ENCODE measurements around the gene JMJD1C. TPM values are rescaled to one million over a fixed set of nuclear protein-coding genes. Genes with fewer than 3 reads are reported as not detected.
"Not testable (repeated sequence)": the region's sequence is repeated elsewhere in the genome, so short reads cannot be mapped to it uniquely, and the experiment has no call there.

Gene JMJD1C
- total RNA-seq, 1 experiment from 2014 or later = 31.5 TPM

DNA sequence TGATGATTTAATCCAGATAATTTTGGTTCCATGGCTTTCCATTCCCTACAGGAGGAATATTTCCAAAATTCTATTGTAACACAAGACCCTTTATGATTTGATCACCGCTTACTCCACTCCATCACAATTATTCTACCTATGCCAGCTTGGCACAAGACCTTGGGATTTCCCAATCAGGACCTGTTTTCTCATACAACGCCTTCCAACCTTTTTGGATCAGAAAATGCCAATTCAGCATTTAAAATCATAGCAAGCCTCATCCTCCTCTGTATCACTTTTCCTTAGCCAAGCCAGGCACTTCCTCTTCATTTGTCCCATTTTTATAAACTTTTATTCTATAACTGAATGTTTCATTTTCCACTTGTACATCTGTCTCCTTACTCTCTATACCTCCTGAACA is 100.9 kb downstream of the JMJD1C start:
- no peak for DNase-seq (ENCODE audit: low spot score)

DNA sequence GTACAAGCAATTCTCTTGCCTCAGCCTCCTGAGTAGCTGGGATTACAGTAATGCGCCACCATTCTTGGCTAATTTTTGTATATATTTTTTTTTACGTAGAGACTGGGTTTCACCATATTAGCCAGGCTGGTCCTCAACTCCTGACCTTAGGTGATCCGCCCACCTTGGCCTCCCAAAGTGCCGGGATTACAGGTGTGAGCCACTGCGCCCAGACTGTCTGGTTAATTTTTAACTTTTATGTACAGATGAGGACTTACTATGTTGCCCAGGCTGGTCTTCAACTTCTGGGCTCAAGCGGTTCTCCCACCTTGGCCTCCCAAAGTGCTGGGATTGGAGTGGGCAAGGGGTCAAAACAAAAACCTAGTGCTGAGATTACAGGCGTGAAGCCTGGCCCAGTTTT is 101.8 kb downstream of the JMJD1C start:
- no peak for DNase-seq (ENCODE audit: low spot score)

DNA sequence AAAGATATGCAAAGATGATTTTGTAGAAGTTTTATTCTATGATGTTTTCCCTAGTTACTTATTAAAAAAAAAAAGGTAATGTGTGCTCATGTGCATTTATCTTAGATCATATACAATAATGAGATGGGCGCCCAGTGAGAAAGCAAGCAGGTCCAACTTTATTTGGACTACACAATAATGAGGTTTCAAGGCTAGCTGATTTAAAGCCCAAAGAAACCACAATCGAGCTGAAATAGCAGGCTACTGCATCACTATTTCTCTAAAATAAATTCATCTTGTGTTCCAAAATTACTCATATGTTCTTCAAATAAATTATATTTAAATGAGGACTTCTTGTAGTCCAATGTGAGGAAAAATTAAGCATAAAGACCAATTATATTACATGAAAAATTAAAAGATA is 110.1 kb downstream of the JMJD1C start:
- DNase-seq (ENCODE audit: low spot score) = no peak

DNA sequence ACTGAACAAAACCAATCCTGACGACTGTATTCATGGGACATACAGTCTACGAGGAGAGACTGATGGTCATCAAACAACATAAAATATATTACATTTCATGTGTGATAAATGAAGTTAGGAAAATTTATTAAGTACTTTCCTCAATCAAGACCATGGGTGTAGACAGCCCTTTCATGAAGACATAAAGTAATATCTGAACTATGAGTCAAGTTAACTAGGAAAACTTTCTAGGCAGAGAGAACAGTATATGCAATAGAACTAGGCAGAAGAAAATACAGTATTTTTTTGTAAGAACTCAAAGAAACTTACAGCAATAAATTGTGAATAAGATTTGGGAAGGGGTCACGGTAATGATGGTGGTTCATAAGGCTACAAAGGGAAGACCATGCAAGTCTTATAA is 112.8 kb downstream of the JMJD1C start:
- DNase-seq (ENCODE audit: low spot score) = no peak

DNA sequence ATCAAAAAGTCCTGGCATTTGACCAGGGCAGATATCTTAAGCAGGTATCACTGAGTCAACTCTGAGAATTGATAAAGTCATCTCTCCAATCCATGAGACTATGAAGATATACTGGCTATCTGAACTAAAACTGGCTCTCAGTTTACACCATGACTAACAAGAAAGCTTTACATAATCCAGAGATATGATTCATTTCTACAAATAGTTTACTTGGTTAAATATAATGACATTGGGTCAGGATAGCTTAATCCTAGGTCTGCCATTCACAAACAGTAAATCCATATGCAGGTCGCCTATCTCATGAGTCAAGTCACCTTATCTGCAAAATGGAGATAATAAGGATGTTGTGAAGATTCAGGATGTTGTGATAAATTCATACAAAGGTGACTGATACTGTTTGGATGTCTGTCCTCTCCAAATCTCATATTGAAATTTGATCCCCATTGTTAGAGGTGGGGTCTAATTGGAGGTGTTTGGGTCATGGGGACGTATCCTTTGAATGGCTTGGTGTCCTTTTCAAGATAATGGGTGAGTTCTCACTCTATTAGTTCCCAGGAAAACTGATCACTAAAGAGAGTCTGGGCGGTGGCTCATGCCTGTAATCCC is 117.4 kb downstream of the JMJD1C start:
- DNase-seq (ENCODE audit: low spot score) = no peak

DNA sequence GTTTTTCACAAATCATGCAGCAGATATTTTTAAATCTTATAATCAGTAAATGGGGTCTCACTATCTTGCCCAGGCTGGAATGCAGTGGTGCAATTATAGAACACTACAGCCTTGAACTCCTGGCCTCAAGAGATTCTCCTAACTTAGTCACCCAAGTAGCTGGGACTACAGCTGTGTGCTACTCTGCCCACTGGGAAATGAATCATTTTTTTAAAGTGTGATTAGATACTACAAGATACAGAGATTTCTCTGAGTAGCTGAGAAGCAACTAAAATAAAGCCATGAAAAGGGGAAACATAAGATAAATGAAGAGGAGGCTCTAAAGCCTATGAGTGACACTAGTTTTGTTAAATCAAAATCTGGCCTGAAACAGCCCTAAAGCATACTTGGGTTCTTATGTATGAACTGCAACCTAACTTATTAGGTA is 119.7 kb downstream of the JMJD1C start:
- DNase-seq (ENCODE audit: low spot score) = no peak

DNA sequence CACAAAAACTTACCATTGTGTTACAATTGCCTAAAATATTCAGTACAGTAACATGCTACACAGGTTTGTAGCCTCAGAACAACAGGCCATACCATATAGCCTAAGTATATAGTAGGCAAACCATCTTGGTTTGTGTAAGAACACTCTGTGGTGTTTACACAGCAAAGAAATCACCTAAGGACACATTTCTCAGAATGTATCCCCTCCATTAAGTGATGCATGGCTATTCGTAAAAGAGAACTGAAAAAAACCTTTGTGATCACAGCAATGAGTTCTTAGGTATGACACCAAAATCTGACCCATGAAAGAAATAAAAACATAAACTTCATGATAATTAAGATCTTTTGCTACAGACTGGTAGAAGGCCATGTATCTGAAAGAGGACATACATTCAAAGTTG is 121.5 kb downstream of the JMJD1C start:
- DNase-seq (ENCODE audit: low spot score) = no peak

DNA sequence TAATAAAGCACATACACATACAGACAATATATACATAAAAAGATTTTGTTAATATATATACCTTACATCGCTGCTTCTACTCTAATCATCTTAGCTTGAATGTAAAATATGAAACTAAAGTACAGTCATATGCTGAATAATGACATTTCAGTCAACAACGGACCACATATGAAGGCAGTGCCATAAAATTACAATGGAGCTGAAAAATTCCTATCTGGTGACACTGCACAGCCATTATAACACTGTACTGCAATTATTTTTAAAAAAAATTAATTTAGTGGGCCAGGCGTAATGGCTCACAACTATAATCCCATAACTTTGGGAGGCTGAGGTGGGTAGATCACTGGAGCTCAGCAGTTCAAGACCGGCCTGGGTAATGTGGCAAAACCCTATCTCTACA is 122.3 kb downstream of the JMJD1C start:
- no peak for DNase-seq (ENCODE audit: low spot score)

DNA sequence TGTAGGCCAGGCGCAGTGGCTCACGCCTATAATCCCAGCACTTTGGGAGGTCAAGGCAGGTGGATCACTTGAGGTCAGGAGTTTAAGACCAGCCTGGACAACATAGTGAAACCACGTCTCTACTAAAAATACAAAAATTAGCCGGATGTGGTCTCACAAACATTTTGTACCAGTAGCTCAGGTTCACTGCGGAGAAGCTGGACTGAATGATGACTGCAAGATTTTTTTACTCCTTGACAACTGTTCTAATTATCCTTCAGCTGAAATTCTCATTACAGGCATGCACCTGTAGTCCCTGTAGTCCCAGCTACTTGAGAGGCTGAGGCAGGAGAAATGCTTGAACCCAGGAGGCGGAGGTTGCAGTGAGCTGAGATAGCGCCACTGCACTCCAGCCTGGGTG is 126.1 kb downstream of the JMJD1C start:
- not testable (repeated sequence) for DNase-seq (ENCODE audit: low spot score)

DNA sequence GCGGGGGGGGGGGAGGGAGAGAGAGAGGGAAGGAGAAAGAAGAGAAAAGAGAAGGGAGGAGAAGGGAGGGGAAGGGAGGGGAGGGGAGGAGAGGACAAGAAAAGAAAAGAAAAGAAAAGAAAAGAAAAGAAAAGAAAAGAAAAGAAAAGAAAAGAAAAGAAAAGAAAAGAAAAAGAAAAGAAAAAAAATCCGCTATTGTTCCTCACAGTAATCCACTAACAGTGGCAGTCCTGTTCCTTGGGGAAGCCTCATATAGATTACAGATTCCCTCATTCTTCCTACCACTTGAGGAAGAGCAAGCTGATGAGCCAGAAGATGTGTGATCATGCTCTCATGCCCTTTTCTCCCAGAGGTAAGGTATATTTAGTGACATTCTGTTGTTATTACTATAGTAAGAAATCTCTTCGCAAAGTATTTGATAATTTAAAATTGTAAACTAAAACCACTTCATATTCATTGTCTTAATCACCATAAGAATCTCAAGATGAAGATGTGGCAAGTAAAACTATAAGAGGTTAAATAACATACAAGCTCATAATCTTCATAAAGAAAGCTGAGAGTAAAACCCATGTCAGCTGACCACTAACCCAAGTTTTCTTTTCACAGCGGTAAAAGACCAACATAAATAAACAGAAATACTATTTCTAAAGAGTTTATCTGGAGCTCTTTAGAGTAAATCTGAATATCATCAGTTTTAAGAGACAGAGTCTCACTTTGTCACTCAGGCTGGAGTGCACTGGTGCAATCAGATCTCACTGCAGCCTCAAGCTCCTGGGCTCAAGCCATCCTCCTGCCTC is 128.1 kb downstream of the JMJD1C start:
- DNase-seq (ENCODE audit: low spot score) = no peak

DNA sequence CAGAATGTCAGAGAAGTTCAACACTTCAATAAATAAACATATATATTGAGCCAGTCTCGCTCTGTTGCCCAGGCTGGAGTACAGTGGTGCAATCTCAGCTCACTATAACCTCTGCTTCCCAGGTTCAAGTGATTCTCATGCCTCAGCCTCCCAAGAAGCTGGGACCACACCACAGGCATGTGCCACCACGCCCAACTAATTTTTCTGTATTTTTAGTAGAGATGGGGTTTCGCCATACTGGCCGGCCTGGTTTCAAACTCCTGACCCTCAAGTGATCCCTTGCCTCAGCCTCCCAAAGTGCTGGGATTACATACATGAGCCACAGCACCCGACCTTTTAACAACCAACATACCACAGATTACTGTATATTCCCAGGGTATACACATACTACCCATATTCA is 134.2 kb downstream of the JMJD1C start:
- no peak for DNase-seq (ENCODE audit: low spot score)

DNA sequence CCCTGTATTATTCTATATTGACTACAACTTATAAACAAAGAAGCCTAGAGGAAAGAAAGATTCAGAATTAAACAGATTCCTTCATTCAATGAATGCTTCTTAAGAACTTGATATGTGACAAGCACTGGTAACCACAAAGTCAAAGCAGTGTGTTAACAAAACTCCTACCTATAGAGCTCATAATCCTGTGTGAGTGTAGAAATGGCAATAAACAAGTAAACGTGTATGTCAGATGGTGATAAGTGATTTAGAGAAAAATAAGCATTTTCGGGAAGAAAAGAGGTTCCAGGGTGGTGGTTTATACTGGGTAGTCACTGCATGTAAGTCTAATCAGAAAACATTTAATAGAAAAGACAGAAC is 141.3 kb downstream of the JMJD1C start:
- no peak for DNase-seq (ENCODE audit: low spot score)

DNA sequence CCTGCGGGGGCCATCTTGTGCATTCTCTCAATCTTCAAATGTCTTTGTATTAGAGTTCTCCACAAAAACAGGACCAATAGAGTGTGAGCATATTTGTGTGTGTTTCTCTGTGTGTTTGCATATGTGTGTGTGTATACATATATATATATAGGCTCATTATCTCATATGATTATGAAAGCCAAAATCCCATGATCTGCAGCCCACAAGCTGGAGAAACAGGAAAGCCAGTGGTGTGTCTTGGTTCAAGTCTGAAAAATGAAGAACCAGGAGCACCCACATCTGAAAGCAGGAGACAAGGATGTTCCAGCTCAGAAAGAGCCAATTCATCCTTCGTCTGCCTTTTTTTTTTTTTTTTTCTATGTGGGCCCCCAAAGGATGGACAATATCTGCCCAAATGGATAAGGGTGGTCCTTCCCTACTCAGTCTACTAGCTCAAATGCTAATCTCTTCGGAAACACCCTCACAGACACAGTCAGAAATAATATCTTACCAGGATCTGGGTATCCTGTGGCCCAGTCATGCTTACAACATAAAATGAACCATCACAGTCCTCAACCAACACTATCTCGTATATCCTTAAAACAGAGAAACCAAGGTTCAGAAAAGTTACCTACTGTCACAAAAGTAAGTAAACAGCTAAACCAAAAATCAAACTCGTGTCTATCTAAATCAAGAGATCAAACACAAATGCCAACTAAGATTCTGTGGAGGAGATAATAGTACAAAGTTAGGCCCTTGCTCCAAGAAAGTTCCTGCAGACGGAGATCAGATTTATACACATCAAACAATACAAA is 141.9 kb downstream of the JMJD1C start:
- no peak for DNase-seq (ENCODE audit: low spot score)

DNA sequence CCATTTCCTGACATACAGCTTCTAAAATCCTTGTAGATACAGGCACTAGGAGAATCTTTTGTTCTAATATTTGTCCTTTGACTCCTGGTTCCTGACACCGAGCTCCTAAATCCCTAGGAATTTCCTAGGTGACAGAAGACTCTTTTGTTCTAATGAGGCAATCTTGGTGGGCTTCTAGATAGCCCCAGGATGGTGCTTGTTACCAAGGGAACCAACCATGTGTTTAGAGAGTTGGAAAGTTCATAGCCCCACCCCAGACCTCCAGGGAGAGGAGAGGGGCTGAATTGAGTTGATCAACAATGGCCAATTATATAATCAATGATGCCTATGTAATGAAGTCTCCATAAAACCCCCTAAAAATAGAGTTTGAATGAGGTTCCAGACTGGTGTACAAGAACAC is 145.1 kb downstream of the JMJD1C start:
- no peak for DNase-seq (ENCODE audit: low spot score)

DNA sequence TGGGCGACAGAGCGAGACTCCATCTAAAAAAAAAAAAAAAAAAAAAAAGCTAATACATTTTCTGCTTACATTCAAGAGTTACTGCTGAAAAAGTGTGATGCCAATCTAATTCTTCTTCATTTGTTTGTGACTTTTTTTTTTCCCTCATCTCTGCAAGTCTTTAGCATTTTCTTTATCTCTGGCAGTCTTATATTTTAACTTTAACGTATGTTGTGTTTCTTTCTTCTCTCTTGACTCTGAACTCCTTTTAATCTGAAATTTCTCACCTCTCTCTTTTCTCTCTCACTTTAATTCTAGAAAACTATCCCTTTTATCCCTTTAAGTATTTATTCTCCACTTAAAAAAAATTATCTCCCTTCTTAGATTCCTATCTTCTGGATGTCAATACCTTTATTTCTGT is 146.5 kb downstream of the JMJD1C start:
- no peak for DNase-seq (ENCODE audit: low spot score)

DNA sequence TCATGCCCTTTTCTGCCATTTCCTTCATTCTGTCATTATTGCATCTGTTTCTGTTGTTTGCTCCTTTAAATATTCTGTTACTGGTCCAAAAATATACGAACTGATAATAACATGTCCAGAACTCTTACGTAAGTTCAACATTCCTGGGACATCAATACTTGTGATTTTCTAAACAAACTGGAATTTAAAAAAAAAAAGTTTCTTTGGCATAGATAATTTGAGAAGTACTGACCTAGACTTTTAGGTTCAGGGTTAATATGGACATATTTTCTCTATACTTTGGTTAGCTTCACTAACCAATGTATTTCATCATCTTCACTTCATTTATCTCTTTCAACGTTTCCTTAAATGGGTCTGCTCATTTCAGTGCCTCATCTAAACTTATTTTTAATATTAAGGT is 147.3 kb downstream of the JMJD1C start:
- DNase-seq (ENCODE audit: low spot score) = no peak

DNA sequence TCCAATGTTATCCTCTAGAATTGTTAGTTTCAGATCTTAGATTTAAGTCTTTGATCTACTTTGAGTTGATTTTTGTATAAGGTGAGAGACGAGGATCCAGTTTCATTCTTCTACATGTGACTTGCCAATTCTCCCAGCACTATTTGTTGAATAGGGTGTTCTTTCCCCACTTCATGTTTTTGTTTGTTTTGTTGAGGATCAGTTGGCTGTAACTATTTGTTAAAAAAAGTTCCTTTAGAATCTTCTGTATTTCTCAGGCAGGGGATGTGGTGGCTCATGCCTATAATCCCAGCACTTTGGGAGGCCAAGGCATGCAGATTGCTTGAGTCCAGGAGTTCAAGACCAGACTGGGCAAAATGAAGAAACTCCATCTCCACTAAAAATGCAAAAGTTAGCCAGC is 151.8 kb downstream of the JMJD1C start:
- DNase-seq (ENCODE audit: low spot score) = no peak

DNA sequence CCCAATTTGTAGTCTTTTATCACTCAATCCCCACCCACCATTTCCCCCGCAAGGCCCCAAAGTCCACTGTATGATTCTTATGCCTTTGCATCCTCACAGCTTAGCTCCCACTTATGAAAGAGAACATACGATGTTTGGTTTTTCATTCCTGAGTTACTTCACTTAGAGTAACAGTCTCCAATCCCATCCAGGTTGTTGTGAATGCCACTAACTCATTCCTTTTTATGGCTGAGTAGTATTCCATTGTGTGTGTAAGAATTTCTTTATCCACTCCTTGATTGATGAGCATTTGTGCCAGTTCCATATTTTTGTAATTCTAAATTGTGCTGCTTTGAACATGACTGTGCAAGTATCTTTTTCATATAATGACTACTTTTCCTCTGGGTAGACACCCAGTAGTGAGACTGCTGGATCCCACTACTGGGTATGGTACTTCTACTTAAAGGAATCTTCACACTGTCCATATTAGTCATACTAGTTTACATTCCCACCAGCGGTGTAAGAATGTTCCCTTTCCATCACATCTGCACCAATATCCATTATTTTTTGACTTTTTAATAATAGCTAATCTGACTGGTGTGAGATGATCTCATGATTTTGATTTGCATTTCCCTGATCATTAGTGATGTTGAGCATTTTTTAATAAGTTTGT is 152.6 kb downstream of the JMJD1C start:
- no peak for DNase-seq (ENCODE audit: low spot score)

DNA sequence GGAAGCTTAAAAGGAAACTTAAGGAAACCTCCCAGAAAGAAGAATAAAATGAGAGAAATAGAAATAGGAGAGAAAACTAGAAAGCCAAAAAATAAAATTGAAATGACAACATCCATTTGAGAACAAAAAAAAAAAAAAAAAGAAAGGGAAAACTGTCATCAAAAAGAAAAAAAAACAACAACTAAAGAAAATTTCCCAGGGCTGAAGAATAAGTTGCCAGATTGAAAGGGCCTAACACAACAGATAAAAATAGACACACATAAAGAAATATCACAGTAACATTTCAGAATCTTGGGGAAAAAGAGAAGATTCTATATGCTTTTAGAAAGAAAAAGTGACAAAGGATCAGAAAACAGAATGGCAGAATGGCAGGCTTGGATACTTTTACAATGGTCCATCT is 157.1 kb downstream of the JMJD1C start:
- DNase-seq (ENCODE audit: low spot score) = no peak

DNA sequence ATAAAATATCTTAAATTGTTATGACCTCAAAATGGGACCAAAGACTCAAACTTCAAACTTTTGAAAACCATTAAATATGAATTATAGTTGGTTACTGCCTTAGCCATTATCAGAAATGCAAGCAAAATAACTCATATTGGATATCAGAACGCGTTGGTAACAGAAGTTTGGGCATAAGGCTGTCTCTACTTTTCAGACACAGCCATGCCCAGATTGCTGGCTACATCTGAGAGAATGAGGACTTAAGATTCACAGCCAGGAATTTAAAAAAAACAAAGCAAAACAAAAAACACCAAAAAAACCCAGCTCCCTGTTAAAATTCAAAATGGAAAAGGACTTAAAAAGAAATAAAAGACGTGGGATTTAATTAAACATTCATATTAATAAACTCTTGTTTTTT is 161.6 kb downstream of the JMJD1C start:
- DNase-seq (ENCODE audit: low spot score) = no peak

DNA sequence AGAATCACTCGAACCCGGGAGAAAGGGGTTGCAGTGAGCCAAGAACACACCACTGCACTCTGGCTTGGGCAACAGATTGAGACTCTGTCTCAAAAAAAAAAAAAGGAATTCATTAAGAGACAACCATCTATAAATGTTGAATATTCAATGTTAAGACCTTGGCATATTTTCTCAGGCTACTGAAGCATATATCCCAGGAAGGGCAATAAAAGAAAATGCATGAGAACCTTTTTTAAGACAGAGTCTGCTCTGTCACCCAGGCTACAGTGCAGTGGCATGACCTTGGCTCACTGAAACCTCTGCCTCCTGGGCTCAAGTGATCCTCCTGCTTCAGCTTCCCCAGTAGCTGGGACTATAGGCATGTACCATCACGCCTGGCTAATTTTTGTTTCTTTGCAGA is 165.0 kb downstream of the JMJD1C start:
- no peak for DNase-seq (ENCODE audit: low spot score)

DNA sequence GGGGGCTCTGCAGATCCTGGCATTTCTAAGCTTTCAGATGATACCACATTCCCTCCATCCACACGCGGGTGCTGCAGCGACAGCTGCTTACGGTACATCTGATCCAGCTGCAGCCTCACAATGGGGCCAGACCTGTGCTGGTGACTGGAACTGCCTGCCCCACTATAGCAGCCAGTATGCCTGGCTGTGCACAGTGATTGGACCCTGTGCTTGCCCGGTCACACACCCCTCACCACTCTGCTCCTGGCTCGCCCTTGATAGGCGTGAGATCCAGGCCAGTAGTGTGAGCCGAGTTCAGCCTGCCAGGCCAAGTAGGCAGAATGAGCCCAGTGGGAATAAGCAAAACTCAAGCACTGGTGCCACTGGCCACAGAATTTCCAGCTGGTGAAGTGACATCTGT is 167.8 kb downstream of the JMJD1C start:
- no peak for DNase-seq (ENCODE audit: low spot score)

DNA sequence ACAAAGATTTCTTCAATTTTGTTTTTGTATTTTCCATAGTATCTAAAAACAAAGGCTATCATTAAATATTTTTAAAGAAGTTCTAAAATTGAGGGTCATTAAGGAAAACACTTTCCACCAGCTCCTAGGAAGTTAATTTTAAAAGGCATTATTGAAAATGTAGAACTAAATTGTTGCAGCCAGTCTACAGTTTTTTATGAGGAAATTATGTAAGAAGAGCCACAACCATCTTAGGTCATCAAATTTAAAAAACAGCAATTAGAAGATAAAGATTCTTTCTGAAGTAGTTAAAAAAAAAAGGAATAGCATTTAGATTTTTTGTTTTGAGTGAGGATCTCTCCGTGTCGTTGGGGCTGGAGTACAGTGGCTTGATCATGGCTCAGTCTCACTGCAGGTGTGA is 171.0 kb downstream of the JMJD1C start:
- DNase-seq (ENCODE audit: low spot score) = no peak
